IMR-90 (cell line): ENCODE measurements around the gene KRTAP3-1. TPM values are rescaled to one million over a fixed set of nuclear protein-coding genes. Genes with fewer than 3 reads are reported as not detected.

Experiments used
- ATAC-seq: fragments of 200-7000 bp; cut with Tn5 transposase; 2 replicates; pipeline ENCODE4 v1.9.1; 2020; ENCODE audit warnings: low read depth, mild to moderate bottlenecking, moderate library complexity
- BruUV-seq: library from RNA; stranded (reverse); fragments of 400-500 nt; replicated peaks from 2 replicates; lab custom pipeline; 2021; lab: Mats Ljungman, UMichigan
- CTCF ChIA-PET: fragments of 300-600 bp; formaldehyde crosslinking; extraction: SDS; loops from one replicate; lab custom pipeline; 2021; ENCODE audit warnings: antibody characterized with exemption; lab: Yijun Ruan, JAX
- POLR2A ChIA-PET: fragments of 300-600 bp; sonication (Branson Sonifier 250); formaldehyde crosslinking; loops from one replicate; lab custom pipeline; 2022; ENCODE audit warnings: antibody characterized with exemption; ENCODE audit not compliant: unreplicated experiment; lab: Charles Lee
- DNase-seq: peaks from one replicate; pipeline ENCODE4 v3.0.0; 2013
- H2AFZ ChIP-seq: replicated peaks from 2 replicates; pipeline ENCODE3; 2013; ENCODE audit warnings: low read length, mild to moderate bottlenecking; ENCODE audit not compliant: poor library complexity
- H2AK5ac ChIP-seq: 2 replicates; pipeline ENCODE4 v1.6.1; 2013; ENCODE audit warnings: low read depth, low read length, inconsistent platforms
- H2AK9ac ChIP-seq: replicated peaks from 2 replicates; pipeline ENCODE3; 2013; ENCODE audit warnings: mild to moderate bottlenecking, low read depth, low read length, moderate library complexity; ENCODE audit not compliant: poor library complexity
- H2BK120ac ChIP-seq: 2 replicates; pipeline ENCODE4 v1.6.1; 2013; ENCODE audit warnings: low read depth, low read length, inconsistent platforms
- H2BK15ac ChIP-seq: 3 replicates; pipeline ENCODE4 v1.6.1; 2013; ENCODE audit warnings: low read depth, low read length, inconsistent platforms
- H2BK20ac ChIP-seq: 2 replicates; pipeline ENCODE4 v1.6.1; 2013; ENCODE audit warnings: low read depth, mild to moderate bottlenecking, inconsistent platforms, low read length, moderate library complexity
- H2BK5ac ChIP-seq: 2 replicates; pipeline ENCODE4 v1.6.1; 2013; ENCODE audit warnings: mild to moderate bottlenecking, low read depth, low read length, inconsistent platforms; ENCODE audit not compliant: poor library complexity, severe bottlenecking
- H3K14ac ChIP-seq: replicated peaks from 2 replicates; pipeline ENCODE4 v1.6.1; 2013; ENCODE audit warnings: low read depth, low read length, inconsistent platforms
- H3K18ac ChIP-seq: 2 replicates; pipeline ENCODE4 v1.6.1; 2013; ENCODE audit warnings: low read depth, low read length, control low read depth
- H3K23ac ChIP-seq: 2 replicates; pipeline ENCODE4 v1.6.1; 2013; ENCODE audit warnings: low read depth, low read length, inconsistent platforms
- H3K27ac ChIP-seq: 2 replicates; pipeline ENCODE4 v1.5.1; 2013; ENCODE audit warnings: mild to moderate bottlenecking, control low read depth, low read length; ENCODE audit not compliant: insufficient read depth
- H3K27me3 ChIP-seq: 2 replicates; pipeline ENCODE4 v1.6.1; 2013; ENCODE audit warnings: low read length; ENCODE audit not compliant: control insufficient read depth, insufficient read depth
- H3K36me3 ChIP-seq: 2 replicates; pipeline ENCODE4 v1.6.1; 2013; ENCODE audit warnings: low read length, mixed read lengths; ENCODE audit not compliant: control insufficient read depth, insufficient read depth
- H3K4ac ChIP-seq: 2 replicates; pipeline ENCODE4 v1.6.1; 2013; ENCODE audit warnings: low read depth, low read length, inconsistent platforms
- H3K4me1 ChIP-seq: 2 replicates; pipeline ENCODE4 v1.6.1; 2013; ENCODE audit warnings: low read length, mixed read lengths; ENCODE audit not compliant: control insufficient read depth, insufficient read depth
- H3K4me2 ChIP-seq: 2 replicates; pipeline ENCODE4 v1.6.1; 2013; ENCODE audit warnings: low read depth, mild to moderate bottlenecking, control low read depth, low read length, moderate library complexity
- H3K4me3 ChIP-seq: 2 replicates; pipeline ENCODE4 v1.5.1; 2013; ENCODE audit warnings: low read depth, mild to moderate bottlenecking, control low read depth, low read length, moderate library complexity; ENCODE audit not compliant: insufficient read depth
- H3K56ac ChIP-seq: 2 replicates; pipeline ENCODE4 v1.6.1; 2013; ENCODE audit warnings: low read length, inconsistent platforms; ENCODE audit not compliant: insufficient read depth; ENCODE audit errors: extremely low read depth
- H3K79me1 ChIP-seq, 2 experiments: 2 replicates each; pipeline ENCODE4 v1.6.1; 2013; ENCODE audit warnings: low read length in 2 of 2, inconsistent platforms in 1 of 2, low read depth in 1 of 2
- H3K9ac ChIP-seq: 2 replicates; pipeline ENCODE4 v1.6.1; 2013; ENCODE audit warnings: low read depth, low read length, control low read depth
- H3K9me1 ChIP-seq: 2 replicates; pipeline ENCODE4 v1.6.1; 2013; ENCODE audit warnings: low read length, inconsistent platforms; ENCODE audit not compliant: insufficient read depth
- H3K9me3 ChIP-seq: 2 replicates; pipeline ENCODE4 v1.6.1; 2013; ENCODE audit warnings: low read length; ENCODE audit not compliant: control insufficient read depth, insufficient read depth
- H4K20me1 ChIP-seq: 2 replicates; pipeline ENCODE4 v1.6.1; 2013; ENCODE audit warnings: low read length, inconsistent platforms; ENCODE audit not compliant: insufficient read depth
- H4K5ac ChIP-seq: 2 replicates; pipeline ENCODE4 v1.6.1; 2013; ENCODE audit warnings: mild to moderate bottlenecking, low read depth, low read length, control low read depth
- H4K8ac ChIP-seq, 2 experiments: 2 replicates each; pipeline ENCODE4 v1.6.1; 2013; ENCODE audit warnings: low read depth in 2 of 2, low read length in 2 of 2, control low read depth in 1 of 2, inconsistent platforms in 1 of 2
- H4K91ac ChIP-seq: 2 replicates; pipeline ENCODE4 v1.6.1; 2013; ENCODE audit warnings: low read depth, low read length, inconsistent platforms; ENCODE audit not compliant: insufficient read depth
- BHLHE40 ChIP-seq: fragments of 150-350 bp; IDR thresholded peaks from 2 replicates; pipeline ENCODE4 v1.6.1; 2016; ENCODE audit warnings: mild to moderate bottlenecking, low read depth, low read length
- CEBPB ChIP-seq: IDR thresholded peaks from 2 replicates; pipeline ENCODE4 v1.6.1; 2012; ENCODE audit warnings: low read depth, low read length, improper control_type of control experiment
- FOS ChIP-seq: fragments of 150-350 bp; IDR thresholded peaks from 2 replicates; pipeline ENCODE4 v1.6.1; 2016; ENCODE audit warnings: low read depth, low read length
- RCOR1 ChIP-seq: IDR thresholded peaks from 2 replicates; pipeline ENCODE4 v1.6.1; 2012; ENCODE audit warnings: mild to moderate bottlenecking, low read length, improper control_type of control experiment; ENCODE audit not compliant: insufficient replicate concordance
- USF2 ChIP-seq: fragments of 150-350 bp; IDR thresholded peaks from 2 replicates; pipeline ENCODE4 v1.6.1; 2017; ENCODE audit warnings: mild to moderate bottlenecking, antibody characterized with exemption, low read length, low read depth
- WGBS, 2 experiments: methylation state at CpG; one replicate each; pipeline versions ENCODE4 v1.1.5 to v1.1.7; 2013; ENCODE audit warnings: missing lambda C conversion rate in 2 of 2; ENCODE audit not compliant: insufficient read length in 1 of 2; ENCODE audit errors: extremely low coverage in 2 of 2; 5-methylcytosine and 5-hydroxymethylcytosine counted together
- dilution Hi-C: fragments of 300-500 bp; cut with HindIII; formaldehyde crosslinking; loops from one replicate; pipeline ENCODE4 v1.14.3; 2018; ENCODE audit warnings: low sequenced_read_pairs; ENCODE audit not compliant: unreplicated experiment
- in situ Hi-C: fragments of 300-500 bp; cut with MboI; formaldehyde crosslinking; loops from 3 replicates; pipeline ENCODE4 v1.14.3; 2019; ENCODE audit warnings: low sequenced_read_pairs, inconsistent platforms, mixed read lengths
- intact Hi-C: fragments of 100-400 bp; cut with micrococcal nuclease; formaldehyde crosslinking; loops from 2 replicates; pipeline ENCODE4 v1.10.0; 2022
- polyA plus RNA-seq, 3 experiments: library from polyadenylated mRNA; depleted of rRNA; stranded (reverse); fragments of >200 nt; gene quantifications; 2 replicates each; pipeline ENCODE4 v1.2.3, GENCODE V29; 2012; ENCODE audit warnings: low replicate concordance in 1 of 3
- total RNA-seq: library from RNA; depleted of rRNA; stranded (reverse); fragments of >200 nt; gene quantifications from 2 replicates; pipeline ENCODE4 v1.2.3, GENCODE V29; 2012

KRTAP3-1 gene
- total and polyA plus RNA-seq, 2 of the 4 experiments (the other 2 are of a cell fraction), result not detected

GRCh38 chr17:41026715-41027471 is 18.0 kb upstream of the KRTAP3-1 start, which contains the start of gene KRTAP1-5:
Gene KRTAP1-5 (minus strand): TSS chr17:41027208. CDS start chr17:41027155, 53 bp downstream.
- H3K27me3 ChIP-seq, result no peaks in the 10 kb centered on the region
- no peaks in the 10 kb centered on the region for H3K79me1 ChIP-seq
- H2BK20ac ChIP-seq, result peak within 1 kb of the TSS; percentile 57; the same call in 1 of the 2 replicates
- H3K4ac ChIP-seq, result peak within 1 kb of the TSS; percentile 75
- no peaks in the 10 kb centered on the region for H3K36me3 ChIP-seq
- 100% methylated on average over 2 of the region's 9 CpGs; no CpG with 5 or more reads in 1 of the 2 experiments for WGBS, 2 experiments
- TF ChIP-seq RCOR1 (peak; percentile 28), USF2 (no peak), BHLHE40 (peak; percentile 4; the same call in 1 of the 2 replicates), CEBPB (peak; percentile 93), FOS (0 out of 2 replicates have a peak, but pooled peaks have one; percentile 28)
- POLR2A ChIA-PET, result interaction anchor here (0.6 to 1.2 kb wide), 3 partner anchors 12 to 1074 kb away, joined by 3 to 8 read pairs (median 3); no protein-coding TSS in a partner anchor
- intact Hi-C loops, result no loop called here
- no peaks in the 10 kb centered on the region for H3K9me3 ChIP-seq
- H3K27ac ChIP-seq, result peak within 1 kb of the TSS; percentile 47
- peak within 1 kb of the TSS; percentile 40 for H2AFZ ChIP-seq
- H4K20me1 ChIP-seq, result no peaks in the 10 kb centered on the region
- peak; percentile 93 for ATAC-seq
- H2BK120ac ChIP-seq, result peak within 1 kb of the TSS; percentile 60
- no peak within 1 kb of the TSS for H3K9ac ChIP-seq
- peaks cover 13% of the 10 kb centered on the region for H3K4me1 ChIP-seq
- peak within 1 kb of the TSS; percentile 33 for H2AK9ac ChIP-seq
- H2BK15ac ChIP-seq, result peak within 1 kb of the TSS; percentile 93; the same call in 2 of the 3 replicates
- H3K23ac ChIP-seq, result no peak within 1 kb of the TSS
- H4K5ac ChIP-seq, result peak within 1 kb of the TSS; percentile 56; the same call in 1 of the 2 replicates
- peak within 1 kb of the TSS in 1 of 2 experiments; percentile 74; a peak in 2 of 4 replicates for H4K8ac ChIP-seq
- H3K56ac ChIP-seq, result no peak within 1 kb of the TSS
- dilution Hi-C loops, result no loop called here
- peak; percentile 91 for DNase-seq
- H2BK5ac ChIP-seq, result peak within 1 kb of the TSS; percentile 90
- H3K9me1 ChIP-seq, result peaks cover 7% of the 10 kb centered on the region
- no peak within 1 kb of the TSS for H3K4me3 ChIP-seq
- H3K14ac ChIP-seq, result peak within 1 kb of the TSS; percentile 73
- H4K91ac ChIP-seq, result peak within 1 kb of the TSS; percentile 89
- BruUV-seq, result TSS peak; percentile 94
- in situ Hi-C loops, result no loop called here
- H3K4me2 ChIP-seq, result peak within 1 kb of the TSS; percentile 29
- CTCF ChIA-PET, result no interaction called here
- H2AK5ac ChIP-seq, result peak within 1 kb of the TSS; percentile 88
- peak within 1 kb of the TSS; percentile 91 for H3K18ac ChIP-seq
